Activated CD4-positive, alpha-beta T cell treated with anti-CD3 and anti-CD28 coated beads, Interleukin-2, amount 50 U/mL, for 4 hours (primary cell): Measurements from ENCODE around the gene MEF2B.
"Not testable (repeated sequence)": the region's sequence is repeated elsewhere in the genome, so short reads cannot be mapped to it uniquely, and the experiment has no call there.

Experiments
- DNase-seq, 2 experiments: peaks; one replicate each; pipeline ENCODE4 v3.0.0-alpha.2; 2020

The MEF2B gene

DNA sequence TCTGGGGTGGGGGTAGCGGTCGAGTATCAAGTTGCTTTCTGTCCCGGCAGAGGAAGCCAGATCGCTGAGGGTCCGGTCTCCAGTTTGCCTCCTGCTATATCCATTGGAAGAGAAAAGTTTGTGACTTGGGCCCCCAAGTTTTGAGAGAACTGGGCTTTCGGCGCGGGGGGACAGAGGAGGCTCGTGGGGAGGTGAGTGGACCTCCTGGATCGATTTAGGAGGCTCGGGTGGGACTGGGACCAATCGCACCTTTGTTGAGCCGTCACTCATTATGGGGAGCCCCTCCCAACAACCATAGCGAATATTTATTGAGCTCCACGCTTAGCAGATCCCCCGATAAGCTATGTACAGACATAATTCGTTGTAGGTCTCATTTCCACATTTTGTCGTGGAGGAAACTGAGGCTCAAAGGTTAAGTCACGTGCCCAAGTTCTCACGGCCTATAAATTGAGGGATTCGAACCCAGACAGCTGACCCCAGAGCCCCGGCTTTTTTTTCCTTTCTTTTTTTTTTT lies 22.9 kb upstream of the MEF2B start:
- DNase-seq = no peak

DNA sequence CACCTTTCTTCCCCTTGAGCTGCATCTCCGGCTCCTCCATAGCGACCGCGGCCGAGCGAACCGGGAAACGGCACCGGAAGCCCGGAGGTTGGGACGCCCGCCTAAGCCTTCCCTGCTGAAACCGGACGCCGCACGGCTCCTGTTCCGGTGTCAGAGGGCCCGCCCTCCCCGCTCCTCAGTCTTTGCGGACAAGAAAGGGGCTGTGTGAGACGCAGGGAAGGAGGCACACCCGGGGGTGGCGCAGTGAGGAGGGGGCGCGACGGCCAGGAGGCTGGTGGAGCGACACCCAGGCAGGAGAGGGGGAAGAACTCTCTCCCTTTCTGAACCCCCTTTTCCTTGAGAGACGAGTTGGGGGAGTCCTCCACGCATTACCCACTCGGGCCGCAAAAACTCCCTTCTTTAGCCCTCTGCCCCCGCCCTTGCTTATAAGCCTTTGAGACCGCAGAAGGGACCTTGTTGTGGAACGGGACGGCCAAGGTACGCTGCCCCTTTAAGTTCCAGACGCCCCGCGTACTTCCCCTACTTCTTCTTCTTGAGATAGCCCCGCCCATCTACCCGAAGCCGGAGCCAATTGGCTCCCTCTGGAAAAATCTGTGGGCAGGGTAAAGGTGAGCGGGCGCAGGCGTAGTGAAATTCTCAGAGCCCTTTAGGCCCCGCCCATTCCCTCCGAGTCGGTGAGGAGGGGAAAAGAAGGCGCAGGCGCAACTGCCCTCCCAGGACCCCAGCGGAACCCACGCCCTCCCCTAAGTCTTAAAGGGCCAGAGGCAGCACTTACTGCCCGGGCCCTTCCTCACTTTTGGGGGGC lies 22.2 kb upstream of the MEF2B start, which contains the start of the genes BORCS8 and RFXANK:
Gene BORCS8, minus strand, starts transcription at position 75 of the 805 bp plus-strand sequence. Its CDS starts 35 bp downstream, at position 40.
Gene RFXANK, plus strand, starts transcription at position 181 of the 805 bp plus-strand sequence. CDS start 1,689 bp downstream, outside the sequence.
- DNase-seq = peak; percentile 98

DNA sequence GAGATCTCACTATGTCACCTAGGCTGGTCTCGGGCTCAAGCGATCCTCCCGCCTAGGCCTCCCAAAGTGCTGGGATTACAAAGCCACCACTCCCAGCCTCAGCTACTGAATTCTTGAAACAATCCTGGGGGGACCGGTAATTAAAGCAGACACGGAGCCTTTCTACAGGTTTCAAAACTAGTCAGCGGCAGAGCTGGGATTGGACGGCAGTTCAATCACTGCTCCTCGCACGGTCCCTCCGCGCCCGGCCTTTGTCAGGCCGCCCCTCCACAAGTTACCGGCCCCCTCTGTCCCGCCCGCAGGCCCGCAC lies 21.7 kb upstream of the MEF2B start:
- no peak for DNase-seq

DNA sequence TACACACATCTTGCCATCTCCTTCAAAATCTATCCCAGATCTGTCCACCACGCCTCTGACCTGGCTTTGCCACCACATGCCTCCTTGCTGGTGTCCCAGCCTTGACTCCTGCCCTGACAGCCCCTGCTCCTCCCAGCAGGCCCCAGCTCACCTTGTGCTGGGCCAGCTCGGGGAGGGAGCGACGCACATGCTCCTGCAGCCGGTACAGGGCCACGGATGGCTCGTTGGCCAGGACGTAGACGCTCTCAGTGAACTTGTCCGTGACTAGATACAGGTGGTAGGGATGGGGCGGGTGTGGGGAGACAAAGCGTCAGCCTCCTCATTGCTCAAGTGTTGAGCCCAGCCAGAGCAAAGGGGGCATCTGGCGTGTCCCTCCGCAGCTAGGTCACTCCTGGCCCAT lies 16.7 kb upstream of the MEF2B start:
- no peak for DNase-seq

- DNase-seq = peak; percentile 48 to 50
Observed at GRCh38 chr19:19185853-19186740, 16.0 kb upstream of the MEF2B start.

DNA sequence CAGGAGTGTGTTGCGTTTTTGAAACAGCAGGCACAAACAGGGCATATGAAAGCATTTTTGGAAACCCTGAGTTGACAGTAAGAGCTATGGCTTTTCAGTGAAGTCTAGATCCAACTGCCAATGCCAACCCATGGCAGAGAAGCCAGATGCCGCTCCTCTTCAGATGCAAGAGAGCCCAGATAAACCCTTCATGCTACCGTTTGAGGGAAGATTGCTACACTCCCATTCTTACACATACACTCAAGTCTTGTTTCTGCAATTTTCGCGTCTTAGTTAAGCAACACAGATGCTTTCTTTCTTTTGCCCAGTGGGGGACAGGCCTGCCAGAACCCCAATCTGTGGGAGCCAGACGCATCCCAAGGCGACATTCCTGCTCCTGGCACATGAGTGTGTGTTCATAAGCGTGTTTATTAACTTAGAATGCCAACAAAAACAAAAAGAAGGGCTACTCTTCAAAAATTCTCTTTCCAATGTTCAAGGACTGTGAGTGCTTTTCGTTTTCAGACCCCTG lies 11.5 kb upstream of the MEF2B start:
- no peak for DNase-seq

DNA sequence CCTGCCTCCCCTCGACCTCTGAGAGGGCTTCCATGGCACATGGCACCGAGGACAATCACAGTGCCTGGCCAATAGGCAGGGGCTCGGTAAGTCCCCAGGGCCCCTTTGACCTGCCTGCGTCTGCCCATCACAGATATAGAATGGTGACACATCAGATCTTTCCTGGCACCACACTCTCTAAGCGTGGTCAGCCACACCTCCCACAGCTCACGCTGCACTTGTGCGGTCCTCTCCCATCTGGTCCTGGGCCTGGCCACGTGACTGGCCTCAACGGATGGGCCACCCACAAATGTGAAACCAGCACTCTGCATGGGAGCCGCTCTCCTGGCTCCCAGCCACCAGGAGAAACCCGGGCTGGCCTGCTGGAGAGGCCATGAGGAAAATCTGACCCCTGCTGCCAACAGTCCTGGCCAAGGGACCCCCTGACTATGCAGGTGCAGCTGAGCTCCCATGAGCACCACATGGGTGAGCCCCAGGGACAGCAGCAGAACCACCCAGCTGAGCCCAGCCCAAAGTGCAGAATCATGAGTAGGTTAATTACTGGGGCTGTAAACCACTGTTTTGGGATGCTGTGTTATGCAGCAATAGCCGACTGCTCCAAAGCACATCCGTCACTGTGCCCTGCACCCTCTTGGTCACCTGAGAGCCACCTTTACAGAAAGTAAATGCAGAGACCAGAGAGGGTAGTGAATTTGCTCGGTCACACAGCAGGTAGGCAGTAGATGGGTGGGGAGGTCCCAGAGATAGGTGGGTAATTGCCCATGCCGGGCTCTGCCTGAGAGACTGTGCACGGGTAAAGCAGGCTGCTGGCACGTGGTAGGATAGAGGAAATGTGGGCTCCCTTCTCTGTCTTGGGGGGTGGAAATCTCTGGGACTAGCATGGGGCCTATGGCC lies 9.7 kb upstream of the MEF2B start:
- DNase-seq = no peak

DNA sequence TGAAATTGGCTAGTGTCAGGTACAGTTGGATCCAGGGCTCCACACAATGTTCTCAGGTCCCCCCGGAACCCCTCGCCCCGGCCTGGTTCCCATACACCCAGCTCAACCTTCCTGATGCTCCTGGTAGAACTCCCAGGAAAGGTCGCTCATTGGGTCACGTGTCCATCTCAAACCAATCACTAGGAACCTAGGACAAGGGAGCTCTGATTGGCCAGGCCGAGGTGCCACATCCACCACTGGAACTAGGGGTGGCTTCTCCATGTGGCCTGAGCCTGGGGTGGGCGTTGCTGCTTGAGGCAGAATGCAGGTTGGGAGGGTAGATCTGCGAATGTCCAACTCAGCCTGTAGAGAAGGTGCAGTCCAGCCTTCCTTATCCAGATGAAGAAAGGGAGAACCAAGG lies 6.9 kb upstream of the MEF2B start:
- no peak for DNase-seq

- not testable (repeated sequence) for DNase-seq
Observed at GRCh38 chr19:19173243-19173642, 3.2 kb upstream of the MEF2B start.

- no peak for DNase-seq
Observed at GRCh38 chr19:19171821-19172532, 1.9 kb upstream of the MEF2B start.

DNA sequence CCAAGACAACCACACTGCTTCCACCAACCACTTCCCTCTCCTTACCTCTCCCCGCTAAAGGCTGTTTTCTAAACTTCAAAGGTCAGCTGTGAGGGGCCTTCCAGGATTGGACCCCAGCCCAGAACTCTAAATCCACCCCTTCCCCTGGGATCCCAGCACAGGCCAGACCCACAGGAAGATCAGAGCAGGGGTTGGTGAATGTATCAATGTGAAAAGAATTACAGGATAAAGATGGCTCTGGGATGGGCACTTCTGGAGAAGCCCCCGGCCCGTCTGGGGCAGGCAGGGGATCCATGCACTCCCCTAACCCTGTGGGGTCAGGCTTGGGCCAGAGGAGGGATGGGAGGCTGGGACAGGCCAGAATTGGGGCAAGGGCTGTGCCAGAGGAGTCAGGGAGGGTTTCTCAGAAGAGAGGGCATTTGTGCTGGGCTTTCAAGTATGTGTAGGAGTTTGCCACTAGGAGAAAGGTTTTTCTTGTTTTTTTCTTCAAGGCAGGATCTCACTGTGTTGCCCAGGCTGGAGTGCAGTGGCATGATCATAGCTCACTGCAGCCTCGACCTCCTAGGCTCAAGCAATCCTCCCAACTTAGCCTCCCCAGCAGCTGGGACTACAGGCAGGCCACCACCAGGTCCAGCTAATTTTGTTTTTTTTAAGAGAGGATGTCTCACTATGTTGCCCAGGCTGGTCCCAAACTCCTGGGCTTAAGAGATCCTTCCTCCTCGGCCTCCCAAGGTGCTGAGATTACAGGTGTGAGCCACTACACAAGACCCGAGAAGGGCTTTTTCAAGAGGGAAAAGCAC lies 1.0 kb upstream of the MEF2B start:
- no peak for DNase-seq

DNA sequence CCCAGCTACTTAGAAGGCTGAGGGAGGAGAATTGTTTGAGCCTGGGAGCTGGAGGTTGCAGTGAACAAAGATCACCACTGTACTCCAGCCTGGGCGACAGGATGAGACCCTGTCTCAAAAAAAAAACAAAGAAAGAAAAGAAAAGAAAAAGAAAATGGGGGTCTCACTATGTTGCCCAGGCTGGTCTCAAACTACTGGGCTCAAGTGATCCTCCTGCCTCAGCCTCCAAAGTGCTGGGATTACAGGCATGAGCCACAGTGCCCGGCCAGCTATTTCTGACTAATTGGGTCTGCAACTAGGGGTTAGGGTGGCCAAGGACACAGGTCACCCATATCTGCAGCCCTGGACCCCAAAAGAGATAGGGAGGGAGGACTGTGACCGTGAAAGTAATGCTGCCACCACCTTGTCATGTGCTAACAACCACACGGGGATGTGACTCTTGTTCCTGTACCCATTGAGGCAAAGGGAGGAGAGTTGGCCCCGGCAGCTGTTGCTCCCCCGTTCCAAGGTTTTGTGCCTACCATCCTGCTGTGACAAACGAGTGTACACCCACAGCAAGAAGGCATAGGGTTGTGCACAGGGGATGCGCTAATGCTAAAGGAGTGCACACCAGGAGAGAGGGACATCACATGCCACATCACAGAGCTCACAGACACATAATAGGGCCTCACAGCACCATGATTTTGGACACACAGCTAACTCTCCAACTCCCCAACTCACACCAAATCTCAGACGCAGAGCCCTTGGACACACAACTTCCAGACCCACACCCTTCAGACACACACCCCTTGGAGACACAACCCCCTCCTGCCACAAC lies 619 bp downstream of the MEF2B start:
- no peak for DNase-seq

DNA sequence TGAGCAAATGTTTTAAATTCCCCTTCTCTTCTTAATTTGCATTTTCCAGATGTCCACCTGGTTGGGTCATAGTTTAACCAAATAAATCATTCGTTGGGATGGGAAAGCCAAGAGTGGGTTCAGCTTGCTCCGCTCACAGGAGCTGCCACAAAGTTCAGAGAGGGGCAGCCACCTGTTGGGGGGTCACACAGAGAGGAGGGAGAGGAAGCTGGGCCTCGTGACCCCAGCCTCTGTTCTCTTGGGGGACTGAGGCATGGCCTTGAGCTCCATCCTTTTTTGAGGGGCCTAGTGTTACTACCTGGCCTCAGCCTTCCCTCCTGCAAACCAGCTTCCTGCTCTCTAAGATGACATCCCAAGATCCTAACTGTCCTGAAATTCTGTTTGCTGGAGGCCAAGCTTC lies 2.5 kb downstream of the MEF2B start:
- no peak for DNase-seq

- no peak for DNase-seq
Observed at GRCh38 chr19:19165396-19165795, 4.7 kb downstream of the MEF2B start.

- no peak for DNase-seq
Observed at GRCh38 chr19:19162495-19162894, 7.6 kb downstream of the MEF2B start.

DNA sequence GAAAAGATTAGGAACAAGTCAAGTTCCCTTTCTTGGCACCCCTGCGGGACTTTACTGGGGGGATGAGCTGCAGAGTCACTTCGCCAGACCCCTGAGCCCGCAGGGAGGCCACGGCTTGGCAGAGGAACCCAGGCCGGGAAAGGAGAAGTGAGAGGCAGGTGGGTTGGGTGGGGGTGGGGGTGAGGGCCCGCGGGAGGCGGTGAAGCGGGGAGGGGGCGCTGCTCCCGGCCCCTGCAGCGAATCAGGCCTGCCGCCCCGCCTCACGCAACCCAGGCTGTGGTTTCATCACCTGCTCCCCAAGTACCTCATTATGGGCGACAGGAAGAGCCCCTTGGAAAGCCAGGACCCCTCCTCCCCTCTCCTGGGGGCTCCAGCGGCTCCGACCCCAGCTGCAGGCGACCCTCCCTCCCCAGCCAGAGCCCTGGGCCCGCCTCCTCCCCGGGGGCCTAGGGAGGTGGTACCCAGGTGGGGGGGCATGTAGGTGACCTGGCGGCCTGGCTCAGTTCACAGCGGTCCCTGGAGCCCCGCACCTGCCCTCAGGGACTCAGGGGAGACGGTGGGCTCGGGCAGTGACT lies 9.5 kb downstream of the MEF2B start:
- no peak for DNase-seq

GRCh38 chr19:19159534-19159933 lies 10.5 kb downstream of the MEF2B start:
- DNase-seq = no peak

DNA sequence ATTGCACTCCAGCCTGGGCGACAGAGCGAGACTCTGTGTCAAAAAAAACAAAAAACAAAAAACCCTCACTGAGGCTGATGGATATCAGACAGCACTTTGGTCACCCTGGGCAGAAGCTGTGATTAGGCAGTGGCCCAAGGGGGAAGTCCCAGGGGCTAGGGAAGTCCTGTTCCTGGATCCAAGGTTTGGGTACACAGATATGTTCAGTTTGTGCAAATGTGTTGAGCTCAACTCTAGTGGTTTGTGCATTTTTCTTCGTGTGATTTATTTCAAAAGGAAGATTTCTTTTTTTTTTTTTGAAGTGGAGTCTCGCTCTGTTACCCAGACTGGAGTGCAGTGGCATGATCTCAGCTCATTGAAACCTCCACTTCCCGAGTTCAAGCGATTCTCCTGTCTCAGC lies 12.3 kb downstream of the MEF2B start:
- DNase-seq = no peak

DNA sequence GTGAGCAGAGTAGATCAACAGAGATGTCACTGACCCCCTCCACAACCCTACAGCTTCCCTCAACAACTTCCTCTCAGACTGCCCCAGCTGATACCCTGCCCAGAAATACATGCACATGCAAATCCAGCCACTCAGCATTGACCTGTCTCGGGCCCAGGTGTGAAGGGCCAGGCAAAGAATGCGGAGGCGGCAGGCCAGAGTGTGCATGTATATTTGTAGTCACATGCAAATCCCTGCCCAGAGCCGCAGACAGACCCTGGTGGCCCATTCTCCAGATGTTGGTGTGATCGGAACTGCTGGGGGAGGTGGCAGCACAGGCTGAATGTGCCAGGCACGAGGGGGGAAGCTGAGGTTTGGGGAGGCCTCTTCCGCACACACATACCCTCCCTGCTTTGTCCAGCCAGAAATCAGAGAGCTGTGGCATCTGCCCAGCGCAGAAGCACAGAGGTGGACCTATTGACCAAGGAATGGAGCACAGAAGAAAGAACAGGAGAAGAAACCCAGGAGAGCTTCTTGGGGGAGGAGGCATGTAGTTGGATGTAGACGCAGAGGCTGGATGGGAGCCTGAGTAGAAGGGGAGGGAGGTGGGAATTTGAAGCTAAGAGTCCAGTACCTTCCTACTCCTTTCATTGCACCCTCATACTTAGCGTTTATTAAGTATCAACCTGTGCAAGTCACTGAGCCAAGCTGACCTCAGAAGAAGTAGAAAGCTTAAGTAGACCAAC lies 14.4 kb downstream of the MEF2B start:
- DNase-seq = no peak
